ENCODE results near the gene NTMT1.

GRCh38 chr9:129667850-129668249, 41.9 kb downstream of the NTMT1 start:
- TF ChIP-seq CTCF (IDR thresholded peaks at IDR 0.05) (no peak), POLR2A (IDR thresholded peaks at IDR 0.05) (no peak)
